Right lobe of liver (tissue), 4 donors: Measurements from ENCODE around the gene ENOX1.

ENCODE experiments used
- POLR2A ChIP-seq: fragments of 450-650 bp; IDR thresholded peaks from one replicate; pipeline ENCODE4 v1.6.1; 2017; ENCODE audit warnings: antibody characterized with exemption, mild to moderate bottlenecking
- TF ChIP-seq, protein P1 (sequence below), 4 donors: fragments of 200-600 bp in 3 of 4; fragments of 450-650 bp in 1 of 4; IDR thresholded peaks; one replicate each; pipeline versions ENCODE4 v1.5.1 to v1.8.0; 2016 to 2022; ENCODE audit warnings: antibody characterized with exemption in 4 of 4, mild to moderate bottlenecking in 2 of 4
- donor health status: DM: no; HTN: no; CAD: no.
- donor health status: DM: no; HTN: no; CAD: no.
- donor health status: DM: no; HTN: yes; CAD: no.

DNA sequence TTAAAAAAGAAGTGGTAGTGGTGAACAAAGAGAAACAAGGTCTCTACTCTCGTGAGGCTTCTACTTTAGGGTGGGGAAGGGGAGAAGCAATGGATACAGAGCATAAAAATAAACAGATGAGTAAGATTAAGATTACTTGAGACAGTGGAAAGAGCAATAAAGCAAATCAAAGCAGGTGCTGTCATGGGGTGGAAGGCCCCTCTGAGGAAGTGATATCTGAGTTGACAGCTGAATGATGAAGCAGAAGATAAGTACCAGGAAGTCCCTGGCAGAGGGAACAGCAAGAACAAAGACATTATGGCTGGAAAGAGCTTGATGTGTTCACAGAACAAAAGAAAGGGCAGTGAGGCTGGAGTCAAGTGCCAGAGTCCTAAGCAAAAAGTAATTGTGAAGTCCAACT is 221.8 kb downstream of the ENOX1 start:
- no peak for TF ChIP-seq POLR2A
- TF ChIP-seq, protein P1, sequence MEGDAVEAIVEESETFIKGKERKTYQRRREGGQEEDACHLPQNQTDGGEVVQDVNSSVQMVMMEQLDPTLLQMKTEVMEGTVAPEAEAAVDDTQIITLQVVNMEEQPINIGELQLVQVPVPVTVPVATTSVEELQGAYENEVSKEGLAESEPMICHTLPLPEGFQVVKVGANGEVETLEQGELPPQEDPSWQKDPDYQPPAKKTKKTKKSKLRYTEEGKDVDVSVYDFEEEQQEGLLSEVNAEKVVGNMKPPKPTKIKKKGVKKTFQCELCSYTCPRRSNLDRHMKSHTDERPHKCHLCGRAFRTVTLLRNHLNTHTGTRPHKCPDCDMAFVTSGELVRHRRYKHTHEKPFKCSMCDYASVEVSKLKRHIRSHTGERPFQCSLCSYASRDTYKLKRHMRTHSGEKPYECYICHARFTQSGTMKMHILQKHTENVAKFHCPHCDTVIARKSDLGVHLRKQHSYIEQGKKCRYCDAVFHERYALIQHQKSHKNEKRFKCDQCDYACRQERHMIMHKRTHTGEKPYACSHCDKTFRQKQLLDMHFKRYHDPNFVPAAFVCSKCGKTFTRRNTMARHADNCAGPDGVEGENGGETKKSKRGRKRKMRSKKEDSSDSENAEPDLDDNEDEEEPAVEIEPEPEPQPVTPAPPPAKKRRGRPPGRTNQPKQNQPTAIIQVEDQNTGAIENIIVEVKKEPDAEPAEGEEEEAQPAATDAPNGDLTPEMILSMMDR (IDR thresholded peaks at IDR 0.05), result no peak
